ENCODE measurements around the gene COX6A1.
A peak's percentile ranks its signal among the peaks of the same experiment; 100 is the strongest.
"Not testable (repeated sequence)": the region's sequence is repeated elsewhere in the genome, so short reads cannot be mapped to it uniquely, and the experiment has no call there.

The COX6A1 gene

GRCh38 chr12:120428597-120429229 is 9.2 kb upstream of the COX6A1 start:
- no peak for DNase-seq (ENCODE audit: low spot score)

- DNase-seq (ENCODE audit: low spot score), result no peak
Observed at GRCh38 chr12:120429368-120429767, 8.5 kb upstream of the COX6A1 start.

GRCh38 chr12:120432772-120433525 is 5.0 kb upstream of the COX6A1 start:
- DNase-seq (ENCODE audit: low spot score), result no peak

- no peak for DNase-seq (ENCODE audit: low spot score)
Observed at GRCh38 chr12:120438495-120439198, 734 bp downstream of the COX6A1 start.

- DNase-seq (ENCODE audit: low spot score), result peak; percentile 69
Observed at GRCh38 chr12:120439646-120440247, 1.8 kb downstream of the COX6A1 start.

GRCh38 chr12:120444676-120445075 is 6.8 kb downstream of the COX6A1 start:
- no peak for DNase-seq (ENCODE audit: low spot score)

GRCh38 chr12:120445911-120446843 is 8.3 kb downstream of the COX6A1 start, which contains the start of the genes GATC and TRIAP1:
Gene GATC, plus strand, starts transcription at chr12:120446444. Its CDS starts 37 bp downstream, at chr12:120446481.
Gene TRIAP1, minus strand, starts transcription at chr12:120446384. Its CDS starts 12 bp downstream, at chr12:120446372.
- DNase-seq (ENCODE audit: low spot score), result peak; percentile 66

GRCh38 chr12:120446844-120447178 is 8.9 kb downstream of the COX6A1 start:
- DNase-seq (ENCODE audit: low spot score), result not testable (repeated sequence)

GRCh38 chr12:120447992-120448391 is 10.1 kb downstream of the COX6A1 start:
- DNase-seq (ENCODE audit: low spot score), result no peak

- DNase-seq (ENCODE audit: low spot score), result not testable (repeated sequence)
Observed at GRCh38 chr12:120452524-120452923, 14.6 kb downstream of the COX6A1 start.

GRCh38 chr12:120453060-120453750 is 15.3 kb downstream of the COX6A1 start:
- DNase-seq (ENCODE audit: low spot score), result no peak

GRCh38 chr12:120453977-120454376 is 16.1 kb downstream of the COX6A1 start:
- DNase-seq (ENCODE audit: low spot score), result peak; percentile 34

GRCh38 chr12:120455302-120455701 is 17.4 kb downstream of the COX6A1 start:
- DNase-seq (ENCODE audit: low spot score), result no peak

GRCh38 chr12:120457133-120457532 is 19.2 kb downstream of the COX6A1 start:
- peak; percentile 25 for DNase-seq (ENCODE audit: low spot score)

- no peak for DNase-seq (ENCODE audit: low spot score)
Observed at GRCh38 chr12:120460157-120460556, 22.2 kb downstream of the COX6A1 start.

- DNase-seq (ENCODE audit: low spot score), result no peak
Observed at GRCh38 chr12:120462099-120462640, 24.3 kb downstream of the COX6A1 start.

- DNase-seq (ENCODE audit: low spot score), result no peak
Observed at GRCh38 chr12:120463712-120464111, 25.8 kb downstream of the COX6A1 start.

- no peak for DNase-seq (ENCODE audit: low spot score)
Observed at GRCh38 chr12:120465756-120466155, 27.8 kb downstream of the COX6A1 start.

- no peak for DNase-seq (ENCODE audit: low spot score)
Observed at GRCh38 chr12:120466560-120467315, 28.8 kb downstream of the COX6A1 start.

GRCh38 chr12:120467439-120467838 is 29.5 kb downstream of the COX6A1 start:
- DNase-seq (ENCODE audit: low spot score), result no peak

Measured in HuH-7 (cell line).